Measurements from ENCODE around the gene LAMA5. TPM values are rescaled to one million over a fixed set of nuclear protein-coding genes. Genes with fewer than 3 reads are reported as not detected.
A peak's percentile ranks its signal among the peaks of the same experiment; 100 is the strongest.

The LAMA5 gene
- polyA plus RNA-seq, 1 donor (not counting 4 experiments of a cell fraction or from before 2014, with no cell fraction given) = 8.7 TPM

GRCh38 chr20:62267543-62267942 lies 99.6 kb downstream of the LAMA5 start:
- H3K9me1 ChIP-seq (ENCODE audit: control insufficient read depth, extremely low read depth, insufficient read depth, low read length) = no peaks in the 10 kb centered on the region
- H3K27ac ChIP-seq (ENCODE audit: control insufficient read depth, insufficient read depth, low read length) = no peak overlapping the region
- H4K20me1 ChIP-seq (ENCODE audit: control insufficient read depth, extremely low read depth, insufficient read depth, low read length) = no peaks in the 10 kb centered on the region
- H3K4me2 ChIP-seq (ENCODE audit: control insufficient read depth, extremely low read depth, insufficient read depth, low read depth, low read length) = peak overlapping the region; percentile 12
- peak overlapping the region; percentile 13 for H3K9ac ChIP-seq (ENCODE audit: control insufficient read depth, extremely low read depth, insufficient read depth, low read length)
- peaks cover 3% of the 10 kb centered on the region for H3K9me3 ChIP-seq (ENCODE audit: control insufficient read depth, low read depth, low read length)
- H3K4me3 ChIP-seq (ENCODE audit: control insufficient read depth in 2 of 3, extremely low read depth in 1 of 3, insufficient read depth in 2 of 3, low read depth in 1 of 3, low read length in 3 of 3) = peak overlapping the region in 1 of 3 experiments; percentile 4
- peaks cover 18 to 39% of the 10 kb centered on the region in 2 experiments for H3K36me3 ChIP-seq (ENCODE audit: control insufficient read depth in 2 of 2, extremely low read depth in 1 of 2, insufficient read depth in 2 of 2, low read length in 2 of 2)
- peak; percentile 96 for FAIRE-seq
- no peak for TF ChIP-seq CTCF (optimal IDR thresholded peaks at IDR 0.05 in 1 of 3, IDR thresholded peaks at IDR 0.05 in 1 of 3, conservative IDR thresholded peaks at IDR 0.05 in 1 of 3; ENCODE audit: extremely low read depth in 1 of 3, insufficient read depth in 2 of 3, low read length in 3 of 3)
- no peak for TF ChIP-seq EZH2 (IDR thresholded peaks at IDR 0.05; ENCODE audit: low read length)
- peaks cover 13% of the 10 kb centered on the region for H3K4me1 ChIP-seq (ENCODE audit: control insufficient read depth, extremely low read depth, insufficient read depth, low read length)
- no peaks in the 10 kb centered on the region for H3K27me3 ChIP-seq (ENCODE audit: control insufficient read depth, extremely low read depth, insufficient read depth, low read length)
- peak; percentile 52 for DNase-seq (ENCODE audit: low read depth, low spot score)
- no peak overlapping the region for H2AFZ ChIP-seq (ENCODE audit: control insufficient read depth, low read length)
- dilution Hi-C loops (cut with MboI; ENCODE audit: extremely low pct_ligation_motif_present, low sequenced_read_pairs) = no loop called here
- no peaks in the 10 kb centered on the region for H3K79me2 ChIP-seq (ENCODE audit: control insufficient read depth, insufficient read depth, low read length)

GRCh38 chr20:62266851-62267250 lies 100.3 kb downstream of the LAMA5 start:
- no peak overlapping the region for H2AFZ ChIP-seq (ENCODE audit: control insufficient read depth, low read length)
- no peak overlapping the region for H3K4me3 ChIP-seq (ENCODE audit: control insufficient read depth in 2 of 3, extremely low read depth in 1 of 3, insufficient read depth in 2 of 3, low read depth in 1 of 3, low read length in 3 of 3)
- no peaks in the 10 kb centered on the region for H4K20me1 ChIP-seq (ENCODE audit: control insufficient read depth, extremely low read depth, insufficient read depth, low read length)
- no peak overlapping the region for H3K27ac ChIP-seq (ENCODE audit: control insufficient read depth, insufficient read depth, low read length)
- no peaks in the 10 kb centered on the region for H3K79me2 ChIP-seq (ENCODE audit: control insufficient read depth, insufficient read depth, low read length)
- H3K9me3 ChIP-seq (ENCODE audit: control insufficient read depth, low read depth, low read length) = peaks cover 3% of the 10 kb centered on the region
- dilution Hi-C loops (cut with MboI; ENCODE audit: extremely low pct_ligation_motif_present, low sequenced_read_pairs) = no loop called here
- no peak for DNase-seq (ENCODE audit: low read depth, low spot score)
- peak; percentile 5 for FAIRE-seq
- TF ChIP-seq EZH2 (IDR thresholded peaks at IDR 0.05; ENCODE audit: low read length) (no peak), CTCF (optimal IDR thresholded peaks at IDR 0.05 in 1 of 3, IDR thresholded peaks at IDR 0.05 in 1 of 3, conservative IDR thresholded peaks at IDR 0.05 in 1 of 3; ENCODE audit: extremely low read depth in 1 of 3, insufficient read depth in 2 of 3, low read length in 3 of 3) (no peak)
- no peaks in the 10 kb centered on the region for H3K9me1 ChIP-seq (ENCODE audit: control insufficient read depth, extremely low read depth, insufficient read depth, low read length)
- H3K9ac ChIP-seq (ENCODE audit: control insufficient read depth, extremely low read depth, insufficient read depth, low read length) = no peak overlapping the region
- no peaks in the 10 kb centered on the region for H3K27me3 ChIP-seq (ENCODE audit: control insufficient read depth, extremely low read depth, insufficient read depth, low read length)
- H3K4me1 ChIP-seq (ENCODE audit: control insufficient read depth, extremely low read depth, insufficient read depth, low read length) = peaks cover 13% of the 10 kb centered on the region
- peak overlapping the region; percentile 3 for H3K4me2 ChIP-seq (ENCODE audit: control insufficient read depth, extremely low read depth, insufficient read depth, low read depth, low read length)
- peaks cover 18 to 38% of the 10 kb centered on the region in 2 experiments for H3K36me3 ChIP-seq (ENCODE audit: control insufficient read depth in 2 of 2, extremely low read depth in 1 of 2, insufficient read depth in 2 of 2, low read length in 2 of 2)

Data from keratinocyte (primary cell).